Inferior parietal cortex (tissue), 1 donor: ENCODE results near the gene ZNF891.

Experiments
- DNase-seq: peaks from one replicate; pipeline ENCODE4 v3.0.0-alpha.2; 2016; ENCODE audit errors: extremely low spot score

The ZNF891 gene

GRCh38 chr12:133061954-133062353 lies 68.1 kb downstream of the ZNF891 start:
- DNase-seq = no peak

- DNase-seq = no peak
Observed at GRCh38 chr12:133058203-133059113, 71.6 kb downstream of the ZNF891 start.

GRCh38 chr12:133057446-133057845 lies 72.6 kb downstream of the ZNF891 start:
- DNase-seq = no peak
